HG03097 (cell line): Measurements from ENCODE around the gene LYVE1.

ENCODE experiments used
- ATAC-seq: cut with Tn5 transposase; IDR thresholded peaks from one replicate; pipeline ENCODE4 v1.9.1; 2021; ENCODE audit not compliant: unreplicated experiment, low FRiP score

The LYVE1 gene

GRCh38 chr11:10594407-10594806 is 25.9 kb upstream of the LYVE1 start:
- no peak for ATAC-seq

GRCh38 chr11:10592331-10592730 is 23.9 kb upstream of the LYVE1 start:
- no peak for ATAC-seq

GRCh38 chr11:10591741-10592140 is 23.3 kb upstream of the LYVE1 start:
- ATAC-seq: no peak

GRCh38 chr11:10590218-10590915 is 21.9 kb upstream of the LYVE1 start:
- no peak for ATAC-seq

GRCh38 chr11:10588904-10589303 is 20.4 kb upstream of the LYVE1 start:
- no peak for ATAC-seq

- ATAC-seq: no peak
Measured at GRCh38 chr11:10587995-10588394, 19.5 kb upstream of the LYVE1 start.

GRCh38 chr11:10587388-10587787 is 18.9 kb upstream of the LYVE1 start:
- ATAC-seq: no peak

- no peak for ATAC-seq
Measured at GRCh38 chr11:10584071-10584501, 15.6 kb upstream of the LYVE1 start.

- no peak for ATAC-seq
Measured at GRCh38 chr11:10581481-10582019, 13.1 kb upstream of the LYVE1 start.

GRCh38 chr11:10580623-10581022 is 12.2 kb upstream of the LYVE1 start:
- no peak for ATAC-seq

- ATAC-seq: no peak
Measured at GRCh38 chr11:10579700-10580099, 11.2 kb upstream of the LYVE1 start.

- ATAC-seq: no peak
Measured at GRCh38 chr11:10576035-10576398, 7.6 kb upstream of the LYVE1 start.

- ATAC-seq: no peak
Measured at GRCh38 chr11:10575346-10576034, 7.0 kb upstream of the LYVE1 start.

- ATAC-seq: no peak
Measured at GRCh38 chr11:10573556-10573955, 5.1 kb upstream of the LYVE1 start.

- no peak for ATAC-seq
Measured at GRCh38 chr11:10573028-10573427, 4.6 kb upstream of the LYVE1 start.

GRCh38 chr11:10572533-10572932 is 4.1 kb upstream of the LYVE1 start:
- ATAC-seq: no peak

GRCh38 chr11:10567446-10567845 is 1.0 kb downstream of the LYVE1 start:
- no peak for ATAC-seq

GRCh38 chr11:10566257-10566957 is 2.1 kb downstream of the LYVE1 start:
- ATAC-seq: no peak

GRCh38 chr11:10565493-10565892 is 3.0 kb downstream of the LYVE1 start:
- no peak for ATAC-seq

- ATAC-seq: no peak
Measured at GRCh38 chr11:10564696-10565318, 3.7 kb downstream of the LYVE1 start.

GRCh38 chr11:10564030-10564429 is 4.4 kb downstream of the LYVE1 start:
- ATAC-seq: no peak
